ENCODE results near the gene TASOR. TPM values are rescaled to one million over a fixed set of nuclear protein-coding genes. Genes with fewer than 3 reads are reported as not detected.

Gene TASOR
- total RNA-seq, 4 donors from 2014 or later, result 36.6 to 59.3 (median 49.3) TPM

- peak; percentile 40 for DNase-seq
- H3K27ac ChIP-seq, result peak overlapping the region; percentile 97 to 100 (median 97)
- peak overlapping the region; percentile 71 to 93 (median 80) for H3K4me3 ChIP-seq
- H3K9me3 ChIP-seq, result no peaks in the 10 kb centered on the region
- intact Hi-C loops (cut with DNase I), result no loop called here
- peaks cover 13 to 49% (median 15%) of the 10 kb centered on the region in 3 donors for H3K4me1 ChIP-seq
- H3K36me3 ChIP-seq, result peaks cover 0 to 8% (median 0%) of the 10 kb centered on the region in 3 donors
- TF ChIP-seq POLR2A (IDR thresholded peaks at IDR 0.05), result peak in 2 of 4 donors; percentile 45 to 56
- TF ChIP-seq CTCF (IDR thresholded peaks at IDR 0.05), result peak in 1 of 6 experiments; percentile 3
- WGBS, 2 donors, result 0% methylated on average over 19 to 20 of the region's 58 CpGs
- H3K27me3 ChIP-seq, result no peaks in the 10 kb centered on the region
These were observed 473 bp downstream of the TASOR start for GRCh38 chr3:56682462-56683121.

- peak overlapping the region; percentile 97 to 100 (median 97) for H3K27ac ChIP-seq
- peaks cover 13 to 49% (median 15%) of the 10 kb centered on the region in 3 donors for H3K4me1 ChIP-seq
- no peaks in the 10 kb centered on the region for H3K27me3 ChIP-seq
- intact Hi-C loops (cut with DNase I), result no loop called here
- DNase-seq, result no peak
- H3K9me3 ChIP-seq, result no peaks in the 10 kb centered on the region
- peak overlapping the region; percentile 71 to 93 (median 80) for H3K4me3 ChIP-seq
- peaks cover 0 to 8% (median 0%) of the 10 kb centered on the region in 3 donors for H3K36me3 ChIP-seq
- TF ChIP-seq POLR2A (IDR thresholded peaks at IDR 0.05), result no peak
- TF ChIP-seq CTCF (IDR thresholded peaks at IDR 0.05), result no peak
- 16 to 19% methylated on average over 7 to 8 of the region's 10 CpGs for WGBS, 2 donors
These were observed 1.0 kb downstream of the TASOR start for GRCh38 chr3:56681984-56682461.

- Histone ChIP-seq H3K27ac (no peak overlapping the region), H3K4me1 (peaks cover 13 to 49% (median 15%) of the 10 kb centered on the region in 3 donors), H3K27me3 (no peaks in the 10 kb centered on the region), H3K36me3 (peaks cover 0 to 8% (median 0%) of the 10 kb centered on the region in 3 donors), H3K4me3 (no peak overlapping the region), H3K9me3 (no peaks in the 10 kb centered on the region)
- TF ChIP-seq CTCF (IDR thresholded peaks at IDR 0.05) (no peak), POLR2A (IDR thresholded peaks at IDR 0.05) (no peak)
- intact Hi-C loops (cut with DNase I), result no loop called here
- DNase-seq, result no peak
These were observed 2.9 kb downstream of the TASOR start for GRCh38 chr3:56680054-56680580.

GRCh38 chr3:56677286-56677685 is 5.8 kb downstream of the TASOR start:
- no peak for DNase-seq
- Histone ChIP-seq H3K4me1 (peaks cover 8 to 43% (median 11%) of the 10 kb centered on the region in 3 donors), H3K27ac (no peak overlapping the region), H3K36me3 (peaks cover 0 to 22% (median 0%) of the 10 kb centered on the region in 3 donors), H3K4me3 (no peak overlapping the region), H3K27me3 (no peaks in the 10 kb centered on the region), H3K9me3 (no peaks in the 10 kb centered on the region)
- intact Hi-C loops (cut with DNase I), result no loop called here
- WGBS, 2 donors, result 25 to 59% methylated on average over 1 of the region's 1 CpG
- no peak for TF ChIP-seq CTCF (IDR thresholded peaks at IDR 0.05)
- TF ChIP-seq POLR2A (IDR thresholded peaks at IDR 0.05), result no peak

GRCh38 chr3:56673781-56674457 is 9.1 kb downstream of the TASOR start:
- peaks cover 0 to 10% (median 0%) of the 10 kb centered on the region in 3 donors for H3K4me1 ChIP-seq
- 74 to 77% methylated on average over 2 of the region's 2 CpGs for WGBS, 2 donors
- no peak overlapping the region for H3K4me3 ChIP-seq
- intact Hi-C loops (cut with DNase I), result no loop called here
- no peaks in the 10 kb centered on the region for H3K9me3 ChIP-seq
- no peaks in the 10 kb centered on the region for H3K27me3 ChIP-seq
- TF ChIP-seq POLR2A (IDR thresholded peaks at IDR 0.05) (no peak), CTCF (IDR thresholded peaks at IDR 0.05) (no peak)
- no peak for DNase-seq
- peaks cover 0 to 53% (median 6%) of the 10 kb centered on the region in 3 donors for H3K36me3 ChIP-seq
- no peak overlapping the region for H3K27ac ChIP-seq
